ENCODE results near the gene SEPTIN1.
"Not testable (repeated sequence)": the region's sequence is repeated elsewhere in the genome, so short reads cannot be mapped to it uniquely, and the experiment has no call there.

DNA sequence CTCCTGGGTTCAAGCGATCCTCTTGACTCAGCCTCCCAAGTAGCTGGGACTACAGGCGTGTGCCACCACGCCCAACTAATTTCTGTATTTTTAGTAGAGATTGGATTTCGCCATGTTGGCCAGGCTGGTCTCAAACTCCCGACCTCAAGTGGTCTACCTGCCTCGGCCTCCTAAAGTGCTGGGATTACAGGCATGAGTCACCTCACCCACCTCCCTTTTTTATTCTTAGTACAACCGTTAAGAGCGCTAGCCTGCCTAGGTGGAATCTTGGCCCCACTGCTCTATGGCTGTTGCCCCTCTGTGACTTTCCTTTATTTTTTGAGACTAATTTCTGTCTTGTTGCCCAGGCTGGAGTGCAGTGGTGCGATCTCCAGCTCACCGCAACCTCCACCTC is 44.4 kb downstream of the SEPTIN1 start:
- TF ChIP-seq, protein P1, sequence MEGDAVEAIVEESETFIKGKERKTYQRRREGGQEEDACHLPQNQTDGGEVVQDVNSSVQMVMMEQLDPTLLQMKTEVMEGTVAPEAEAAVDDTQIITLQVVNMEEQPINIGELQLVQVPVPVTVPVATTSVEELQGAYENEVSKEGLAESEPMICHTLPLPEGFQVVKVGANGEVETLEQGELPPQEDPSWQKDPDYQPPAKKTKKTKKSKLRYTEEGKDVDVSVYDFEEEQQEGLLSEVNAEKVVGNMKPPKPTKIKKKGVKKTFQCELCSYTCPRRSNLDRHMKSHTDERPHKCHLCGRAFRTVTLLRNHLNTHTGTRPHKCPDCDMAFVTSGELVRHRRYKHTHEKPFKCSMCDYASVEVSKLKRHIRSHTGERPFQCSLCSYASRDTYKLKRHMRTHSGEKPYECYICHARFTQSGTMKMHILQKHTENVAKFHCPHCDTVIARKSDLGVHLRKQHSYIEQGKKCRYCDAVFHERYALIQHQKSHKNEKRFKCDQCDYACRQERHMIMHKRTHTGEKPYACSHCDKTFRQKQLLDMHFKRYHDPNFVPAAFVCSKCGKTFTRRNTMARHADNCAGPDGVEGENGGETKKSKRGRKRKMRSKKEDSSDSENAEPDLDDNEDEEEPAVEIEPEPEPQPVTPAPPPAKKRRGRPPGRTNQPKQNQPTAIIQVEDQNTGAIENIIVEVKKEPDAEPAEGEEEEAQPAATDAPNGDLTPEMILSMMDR (IDR thresholded peaks at IDR 0.05) = not testable (repeated sequence)
- not testable (repeated sequence) for TF ChIP-seq POLR2A (IDR thresholded peaks at IDR 0.05)

All from esophagus squamous epithelium (tissue), 4 donors.